GM19372 (cell line): ENCODE results near the gene FUOM.
"Not testable (repeated sequence)": the region's sequence is repeated elsewhere in the genome, so short reads cannot be mapped to it uniquely, and the experiment has no call there.

ENCODE experiments used
- ATAC-seq: cut with Tn5 transposase; IDR thresholded peaks from one replicate; pipeline ENCODE4 v1.9.1; 2021; ENCODE audit warnings: mild to moderate bottlenecking, low read depth, moderate library complexity; ENCODE audit not compliant: unreplicated experiment

The FUOM gene

GRCh38 chr10:133336118-133336576, 21.7 kb downstream of the FUOM start:
- ATAC-seq: no peak

- ATAC-seq: no peak
Observed at GRCh38 chr10:133335246-133336117, 22.3 kb downstream of the FUOM start.

- ATAC-seq: no peak
Observed at GRCh38 chr10:133334503-133335245, 23.1 kb downstream of the FUOM start.

DNA sequence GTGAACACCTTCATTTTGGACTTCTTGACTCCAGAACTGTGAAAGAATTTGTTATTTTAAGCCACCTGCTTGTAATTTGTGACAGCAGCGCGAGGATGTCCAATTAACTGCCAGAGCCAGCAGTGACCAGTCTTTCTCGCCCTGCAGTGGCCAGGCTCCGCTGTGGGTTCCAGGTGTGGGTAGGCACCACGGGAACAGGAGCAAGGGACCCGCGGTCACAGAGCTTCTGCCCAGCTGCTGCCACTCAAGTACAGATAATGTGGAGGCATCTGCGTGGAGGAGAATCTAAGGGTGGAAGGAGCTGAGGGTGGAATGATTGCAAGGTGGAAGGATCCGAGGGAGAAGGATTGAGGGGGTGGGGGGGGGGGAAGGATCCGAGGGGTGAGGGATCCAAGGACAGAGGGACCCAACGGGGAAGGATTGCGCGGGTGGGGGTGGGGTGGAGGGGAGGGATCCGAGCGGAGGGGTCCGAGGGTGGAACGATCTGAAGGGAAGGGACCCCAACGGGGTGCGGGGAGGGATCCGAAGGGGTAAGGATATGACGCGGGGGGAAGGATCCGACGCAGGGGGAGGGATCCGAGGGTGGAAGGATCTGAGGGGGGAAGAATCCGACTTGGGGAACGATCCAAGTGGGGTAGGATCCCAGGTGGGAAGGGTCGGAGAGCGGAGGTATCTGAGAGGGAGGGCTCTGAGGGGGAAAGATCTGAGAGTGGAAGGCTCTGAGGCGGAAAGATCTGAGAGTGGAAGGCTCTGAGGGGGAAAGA, 24.7 kb downstream of the FUOM start:
- no peak for ATAC-seq

- ATAC-seq: peak; percentile 88
Observed at GRCh38 chr10:133329491-133330202, 28.2 kb downstream of the FUOM start.

DNA sequence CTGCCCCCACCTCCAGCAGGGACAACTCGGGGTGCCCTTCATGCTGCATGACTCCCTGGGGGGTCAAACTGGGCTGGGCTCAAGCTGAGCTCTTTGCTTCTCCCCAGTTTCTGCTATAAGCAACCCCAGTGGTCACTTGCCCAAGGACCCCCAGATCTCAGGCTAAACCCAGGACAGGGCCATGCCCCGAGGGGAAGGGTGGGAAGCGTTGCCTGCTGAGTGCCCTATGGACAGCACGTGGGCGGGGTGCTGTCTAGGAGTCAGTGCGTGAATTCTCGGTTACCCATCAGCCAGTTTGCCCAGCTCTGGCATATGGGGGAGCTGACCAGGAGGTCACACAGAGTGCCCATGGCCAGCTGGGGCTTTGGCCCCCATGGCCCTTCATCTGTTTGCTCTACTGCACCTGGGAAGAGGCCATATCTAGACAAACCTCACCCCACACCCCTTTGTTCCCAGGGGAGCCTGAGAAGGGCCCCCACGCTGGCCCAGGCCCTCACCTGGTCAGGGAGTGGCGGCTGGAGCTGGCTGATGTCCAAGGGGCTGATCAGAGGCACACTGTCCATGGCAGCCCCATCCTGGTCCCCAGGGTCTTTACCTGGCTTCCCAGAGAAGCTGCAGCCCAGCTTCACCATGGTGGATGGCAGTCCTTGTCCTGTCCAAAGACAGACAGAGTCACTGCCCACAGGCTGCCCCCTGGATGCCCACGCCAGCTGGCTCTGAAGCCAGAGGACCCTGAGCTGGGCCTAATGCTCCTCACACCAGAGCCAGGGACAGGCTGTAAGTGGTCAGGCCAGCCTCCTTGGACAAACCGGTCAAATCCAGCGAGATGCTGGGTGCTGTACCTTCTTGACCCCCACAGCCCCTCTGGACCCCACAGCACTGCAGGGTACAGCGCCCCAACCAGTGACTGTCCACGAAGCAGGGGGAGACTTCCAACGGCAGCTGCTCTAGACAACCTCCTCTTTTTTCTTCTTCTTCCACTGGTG, 29.2 kb downstream of the FUOM start:
- ATAC-seq: no peak

DNA sequence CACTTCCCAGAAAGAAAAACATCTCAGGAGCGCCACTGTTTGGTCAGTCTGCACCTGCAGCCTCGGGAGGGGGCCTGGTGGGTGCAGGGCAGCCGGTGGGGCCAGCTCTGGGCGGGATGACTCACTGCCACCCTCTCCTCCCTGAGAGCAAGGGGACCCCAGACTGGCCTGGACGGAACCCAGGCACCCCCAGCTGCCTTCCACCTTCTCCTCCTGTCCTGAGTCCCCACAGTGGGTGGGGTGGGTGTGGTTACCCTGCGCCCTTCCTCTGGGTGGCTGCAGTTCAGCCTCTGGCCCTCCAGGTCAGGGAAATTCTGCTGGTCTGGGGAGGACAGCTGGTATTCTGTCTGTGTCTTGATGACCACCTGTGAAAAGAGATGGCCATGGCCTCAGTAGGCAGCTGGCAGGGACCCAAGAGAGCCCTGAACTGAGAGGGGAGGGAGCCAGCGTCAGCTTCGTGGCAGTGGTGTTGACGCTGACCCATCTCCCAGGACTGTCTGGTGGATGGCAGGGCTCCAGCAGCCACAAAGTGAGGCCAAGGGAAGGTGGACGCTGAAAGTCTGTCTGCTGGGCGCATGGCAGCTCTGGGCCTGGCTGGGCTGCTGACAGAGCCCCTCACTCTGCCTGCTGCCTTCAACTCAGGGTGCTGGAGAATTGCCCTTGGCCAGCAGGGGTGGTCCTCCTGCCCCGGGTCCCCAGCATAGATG, 30.0 kb downstream of the FUOM start:
- ATAC-seq: no peak

GRCh38 chr10:133326745-133327650, 30.8 kb downstream of the FUOM start:
- no peak for ATAC-seq

- no peak for ATAC-seq
Observed at GRCh38 chr10:133326223-133326551, 31.6 kb downstream of the FUOM start.

DNA sequence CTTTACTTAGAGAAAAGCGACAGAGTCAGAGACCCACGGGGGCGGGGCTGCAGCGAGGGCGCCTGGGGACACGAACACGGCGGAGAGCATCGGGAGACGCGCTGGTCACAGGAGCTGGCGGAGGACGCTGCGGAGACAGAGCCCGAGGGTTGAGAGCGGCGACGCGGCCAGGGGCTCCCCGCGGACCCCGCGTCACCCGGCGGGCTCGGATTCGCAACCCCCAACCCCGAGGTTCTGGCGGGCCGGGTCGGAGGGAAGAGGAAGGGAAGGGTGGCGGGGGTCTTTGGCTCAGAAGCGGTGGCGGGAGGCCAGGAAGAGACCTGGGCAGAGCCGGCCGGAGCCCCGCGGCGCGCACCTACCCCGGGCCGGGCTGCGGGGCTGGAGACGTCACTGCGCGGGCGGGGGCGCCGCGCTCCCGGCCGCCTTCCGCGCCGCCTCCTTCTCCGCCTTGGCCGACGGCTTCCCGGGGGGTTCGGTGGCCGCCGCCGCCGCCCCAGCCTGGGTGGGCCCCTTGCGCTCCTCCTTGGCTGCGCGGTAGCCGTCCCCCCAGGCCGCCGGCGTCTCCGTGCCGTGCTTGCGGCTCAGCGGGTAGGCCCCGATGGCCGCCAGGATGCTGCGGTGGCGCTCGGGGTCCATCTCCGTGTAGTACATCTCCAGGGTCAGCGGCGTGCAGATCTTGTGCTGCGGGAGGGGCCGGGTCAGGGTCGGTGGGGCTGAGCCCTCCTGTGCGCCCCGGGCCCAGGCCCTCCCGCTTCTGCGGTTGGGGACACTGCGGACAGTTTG, 32.2 kb downstream of the FUOM start:
- no peak for ATAC-seq

- no peak for ATAC-seq
Observed at GRCh38 chr10:133324857-133325260, 33.0 kb downstream of the FUOM start.

- ATAC-seq: no peak
Observed at GRCh38 chr10:133324198-133324792, 33.5 kb downstream of the FUOM start.

DNA sequence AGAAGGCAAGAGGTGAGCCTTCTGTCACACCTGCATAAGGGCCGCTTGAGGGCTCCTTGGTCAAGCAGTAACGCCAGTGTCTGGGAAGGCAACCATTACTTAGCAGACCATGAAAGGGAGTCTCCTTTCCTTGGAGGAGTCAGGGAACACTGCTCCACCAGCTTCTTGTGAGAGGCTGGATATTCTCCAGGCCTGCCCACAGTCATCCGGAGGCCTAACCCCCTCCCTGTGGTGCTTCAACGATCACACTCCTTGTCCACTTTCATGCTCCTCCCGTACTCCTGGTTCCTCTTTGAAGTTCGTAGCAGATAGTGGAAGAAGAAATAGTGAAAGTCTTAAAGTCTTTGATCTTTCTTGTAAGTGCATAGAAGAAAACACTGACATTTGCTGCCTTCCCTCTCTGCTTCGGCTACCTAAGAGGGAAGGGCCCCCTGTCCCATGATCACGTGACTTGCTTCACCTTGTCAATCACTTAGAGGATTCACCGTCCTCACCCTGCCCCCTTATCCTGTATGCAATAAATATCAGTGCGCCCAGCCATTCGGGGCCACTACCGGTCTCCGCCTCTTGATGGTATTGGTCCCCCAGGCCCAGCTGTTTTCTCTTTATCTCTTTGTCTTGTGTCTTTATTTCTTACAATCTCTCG, 35.6 kb downstream of the FUOM start:
- not testable (repeated sequence) for ATAC-seq

DNA sequence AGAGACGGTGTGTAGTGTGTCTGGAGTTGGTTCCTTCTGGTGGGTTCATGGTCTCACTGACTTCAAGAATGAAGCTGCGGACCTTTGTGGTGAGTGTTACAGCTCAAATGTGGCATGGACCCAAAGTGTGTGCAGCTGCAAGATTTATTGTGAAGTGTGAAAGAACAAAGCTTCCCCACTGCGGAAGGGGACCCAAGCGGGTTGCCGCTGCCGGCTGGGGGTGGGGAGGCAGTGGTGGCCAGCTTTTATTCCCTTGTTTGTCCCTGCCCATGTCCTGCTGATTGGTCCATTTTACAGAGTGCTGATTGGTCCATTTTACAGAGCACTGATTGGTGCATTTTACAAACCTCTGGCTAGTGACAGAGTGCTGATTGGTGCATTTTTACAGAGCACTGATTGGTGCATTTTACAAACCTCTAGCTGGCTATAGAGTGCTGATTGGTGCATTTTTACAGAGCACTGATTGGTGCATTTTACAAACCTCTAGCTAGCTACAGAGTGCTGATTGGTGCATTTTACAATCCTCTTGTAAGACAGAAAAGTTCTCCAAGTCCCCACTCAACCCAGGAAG, 36.9 kb downstream of the FUOM start:
- ATAC-seq: not testable (repeated sequence)

DNA sequence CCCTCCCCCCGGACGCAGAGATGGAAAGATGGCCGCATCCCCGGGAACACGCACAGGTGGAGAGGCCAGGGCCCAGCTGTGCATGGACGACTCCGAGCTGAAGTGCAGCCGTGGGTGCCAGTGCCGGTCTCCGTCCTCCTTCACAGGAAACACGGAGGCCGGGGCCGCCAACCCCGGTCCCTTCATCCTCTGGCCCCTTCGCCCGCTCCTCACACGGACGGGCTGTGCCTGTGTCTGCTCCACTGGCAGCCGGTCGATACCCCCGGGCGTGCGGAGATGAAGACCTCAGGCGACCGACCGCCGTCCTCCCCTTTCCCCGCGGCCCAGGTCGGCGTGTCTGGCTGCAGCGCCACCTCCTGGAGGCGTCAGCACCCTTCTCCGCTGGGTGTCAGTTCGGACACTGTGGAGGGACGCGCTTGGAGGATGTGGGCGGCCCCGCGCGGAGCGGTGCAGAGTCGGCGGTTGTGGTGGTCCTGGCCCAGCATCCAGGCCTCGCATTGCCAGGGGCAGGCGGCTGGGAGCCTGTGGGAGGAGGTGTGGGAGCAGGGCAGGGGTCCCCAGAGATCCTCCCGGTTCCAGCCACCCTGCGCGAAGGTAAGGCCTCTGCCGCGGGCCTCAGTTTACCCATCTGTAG, 39.2 kb downstream of the FUOM start:
- peak; percentile 75 for ATAC-seq
